Heart left ventricle (tissue), 16 donors: Measurements from ENCODE around the gene RAPGEF5. TPM values are rescaled to one million over a fixed set of nuclear protein-coding genes. Genes with fewer than 3 reads are reported as not detected.

ENCODE experiments used
- ATAC-seq, 4 donors: fragments of 200-7000 bp; cut with Tn5 transposase; one replicate each; pipeline ENCODE4 v1.9.1; 2020 to 2022; ENCODE audit warnings: moderate library complexity in 4 of 4, mild to moderate bottlenecking in 3 of 4, moderate number of reproducible peaks in 1 of 4
- DNase-seq, 5 donors: peaks; one replicate each; pipeline ENCODE4 v3.0.0-alpha.2; 2020
- H3K27ac ChIP-seq, 12 donors: fragments of 200-600 bp; sonication (generic) in 4 of 12; one replicate each; pipeline versions ENCODE4 v1.5.0 to v1.8.0; 2016 to 2022; ENCODE audit warnings: mild to moderate bottlenecking in 2 of 12
- H3K27me3 ChIP-seq, 9 donors: fragments of 200-600 bp; sonication (generic) in 2 of 9; one replicate each; pipeline versions ENCODE4 v1.5.1 to v1.8.0; 2016 to 2022; ENCODE audit warnings: mild to moderate bottlenecking in 3 of 9
- H3K36me3 ChIP-seq, 9 donors: fragments of 200-600 bp; sonication (generic) in 2 of 9; one replicate each; pipeline versions ENCODE4 v1.5.0 to v1.8.0; 2018 to 2022; ENCODE audit warnings: mild to moderate bottlenecking in 2 of 9
- H3K4me1 ChIP-seq, 12 donors: fragments of 200-600 bp; sonication (generic) in 4 of 12; one replicate each; pipeline versions ENCODE4 v1.5.0 to v1.8.0; 2016 to 2022; ENCODE audit warnings: mild to moderate bottlenecking in 3 of 12
- H3K4me3 ChIP-seq, 12 donors: fragments of 200-600 bp; sonication (generic) in 4 of 12; one replicate each; pipeline versions ENCODE4 v1.5.0 to v1.8.0; 2017 to 2022; ENCODE audit warnings: mild to moderate bottlenecking in 9 of 12, moderate library complexity in 4 of 12
- H3K9me3 ChIP-seq, 12 donors: fragments of 200-600 bp; sonication (generic) in 4 of 12; one replicate each; pipeline versions ENCODE4 v1.5.0 to v1.8.0; 2016 to 2022; ENCODE audit warnings: mild to moderate bottlenecking in 1 of 12
- POLR2A ChIP-seq, 2 donors: fragments of 450-650 bp; IDR thresholded peaks; one replicate each; pipeline ENCODE4 v1.6.1; 2017; ENCODE audit warnings: antibody characterized with exemption in 2 of 2, mild to moderate bottlenecking in 2 of 2, moderate library complexity in 2 of 2
- WGBS, 4 donors: extraction: QIAGEN DNeasy Blood & Tissue Kit in 2 of 4; methylation state at CpG; one replicate each; pipeline versions ENCODE4 v1.1.5 to v1.1.7; 2013 to 2018; 5-methylcytosine and 5-hydroxymethylcytosine counted together
- intact Hi-C, 10 donors: fragments of 100-400 bp; cut with DNase I; formaldehyde crosslinking; loops; one replicate each; pipeline versions ENCODE4 v1.11.1 to v1.14.2; 2022
- polyA plus RNA-seq, 2 donors: library from polyadenylated mRNA; stranded (reverse); fragments of 200-250 nt; gene quantifications; one replicate each; pipeline ENCODE4 v1.2.3, GENCODE V29; 2013
- total RNA-seq, 9 donors: library from RNA; depleted of rRNA in 2 of 9; stranded (reverse); fragments of >200 nt in 2 of 9; fragmentation: NEBNext Ultra II Directional in 3 of 9; extraction: Animal tissue kit (Norgen Biotek cat#: 25700) in 3 of 9; gene quantifications; one replicate each; pipeline versions ENCODE4 v1.1.0 to v1.2.4, GENCODE V29; 2016 to 2023
- TF ChIP-seq, protein P1 (sequence below), 12 donors: fragments of 200-600 bp; sonication (generic) in 4 of 12; IDR thresholded peaks; one replicate each; pipeline versions ENCODE4 v1.5.0 to v1.8.0; 2018 to 2022; ENCODE audit warnings: antibody characterized with exemption in 12 of 12, mild to moderate bottlenecking in 5 of 12
- donor health status: ischemic (EF 13 %, LVEDD 7.1; RV severe dilation, severe dysfunction).
- donor health status: healthy with polysubstance abuse.
- donor health status: DM: no; HTN: yes; CAD: no.
- donor health status: DM: no; HTN: no; CAD: no.
- donor health status: ischemic (EF 25% LVEDD 6.9; RV normal size, moderate dysfunction).
- donor health status: ischemic (EF 25% LVEDD 5.7; RV mildly dilated, moderate dysfunction).
- donor health status: healthy.
- donor health status: DM: yes; HTN: yes; CAD: no.
- donor health status: ischemic (EF 35%, LVEDD 5.7; RV mildly dilated, moderate dysfunction).
- donor health status: nonischemic (EF 11% LVEDD 7.7; RV severe dilation, severe dysfunction).
- donor health status: DM: yes; HTN: yes; CAD: no.
- donor health status: PGD.
- donor health status: ischemic (EF 29% LVEDD 5.4; RV normal size, mild dysfunction).
- donor health status: nonischemic (EF 23%, LVEDD 6.1; RV moderate dilation, normal function).

The RAPGEF5 gene
- total and polyA plus RNA-seq, 11 donors: 3.9 to 37.9 (median 15.3) TPM

DNA sequence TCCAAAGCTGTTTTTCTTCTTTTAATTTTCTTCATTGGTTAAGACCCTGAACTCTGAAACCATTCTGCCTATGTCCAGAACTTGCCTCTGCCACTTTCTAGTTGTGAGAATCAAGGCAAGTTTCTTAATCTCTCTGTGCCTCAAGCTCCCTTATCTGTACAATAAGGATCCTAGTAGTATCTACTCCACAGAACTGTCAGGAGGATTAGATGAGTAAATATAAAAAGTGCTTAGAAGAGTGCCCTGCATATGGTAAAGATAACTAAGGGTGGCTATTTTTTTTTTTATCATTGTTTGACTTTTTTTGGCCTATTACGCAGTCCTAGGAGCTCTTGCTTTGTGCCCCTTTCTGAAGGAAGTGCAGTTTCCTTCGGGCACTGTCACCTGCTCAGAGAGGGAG, 46.4 kb upstream of the RAPGEF5 start:
- Histone ChIP-seq H3K27ac (no peak overlapping the region), H3K36me3 (no peaks in the 10 kb centered on the region), H3K27me3 (no peaks in the 10 kb centered on the region), H3K4me3 (no peak overlapping the region), H3K4me1 (peaks cover 0 to 4% (median 0%) of the 10 kb centered on the region in 12 donors), H3K9me3 (no peaks in the 10 kb centered on the region)
- TF ChIP-seq, protein P1, sequence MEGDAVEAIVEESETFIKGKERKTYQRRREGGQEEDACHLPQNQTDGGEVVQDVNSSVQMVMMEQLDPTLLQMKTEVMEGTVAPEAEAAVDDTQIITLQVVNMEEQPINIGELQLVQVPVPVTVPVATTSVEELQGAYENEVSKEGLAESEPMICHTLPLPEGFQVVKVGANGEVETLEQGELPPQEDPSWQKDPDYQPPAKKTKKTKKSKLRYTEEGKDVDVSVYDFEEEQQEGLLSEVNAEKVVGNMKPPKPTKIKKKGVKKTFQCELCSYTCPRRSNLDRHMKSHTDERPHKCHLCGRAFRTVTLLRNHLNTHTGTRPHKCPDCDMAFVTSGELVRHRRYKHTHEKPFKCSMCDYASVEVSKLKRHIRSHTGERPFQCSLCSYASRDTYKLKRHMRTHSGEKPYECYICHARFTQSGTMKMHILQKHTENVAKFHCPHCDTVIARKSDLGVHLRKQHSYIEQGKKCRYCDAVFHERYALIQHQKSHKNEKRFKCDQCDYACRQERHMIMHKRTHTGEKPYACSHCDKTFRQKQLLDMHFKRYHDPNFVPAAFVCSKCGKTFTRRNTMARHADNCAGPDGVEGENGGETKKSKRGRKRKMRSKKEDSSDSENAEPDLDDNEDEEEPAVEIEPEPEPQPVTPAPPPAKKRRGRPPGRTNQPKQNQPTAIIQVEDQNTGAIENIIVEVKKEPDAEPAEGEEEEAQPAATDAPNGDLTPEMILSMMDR (IDR thresholded peaks at IDR 0.05): no peak
- no peak for TF ChIP-seq POLR2A (IDR thresholded peaks at IDR 0.05)
- ATAC-seq: no peak
- 91 to 97% (median 93%) methylated on average over 2 of the region's 2 CpGs for WGBS, 4 donors
- intact Hi-C loops: no loop called here
- DNase-seq: no peak

DNA sequence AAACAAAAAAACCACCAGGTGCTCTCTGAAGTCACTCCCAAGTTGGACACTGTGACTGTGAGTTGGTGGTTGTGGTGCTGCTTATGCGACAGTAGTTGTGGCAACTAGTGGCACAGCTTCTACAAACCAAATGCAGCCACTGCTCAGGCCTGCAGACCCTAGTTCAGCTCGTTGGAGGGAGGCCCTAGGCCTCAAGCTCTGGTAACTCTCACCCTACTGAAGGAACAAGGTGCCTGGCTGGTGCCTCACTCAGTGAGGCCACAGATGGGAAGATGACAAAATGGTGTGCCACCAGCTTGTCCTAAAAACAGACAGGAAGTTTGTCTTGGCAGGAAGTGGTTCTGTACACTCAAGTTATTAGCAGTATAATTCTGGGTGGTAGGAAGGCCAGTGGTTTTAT, 45.3 kb upstream of the RAPGEF5 start:
- no peak for TF ChIP-seq POLR2A (IDR thresholded peaks at IDR 0.05)
- TF ChIP-seq, protein P1 (IDR thresholded peaks at IDR 0.05): no peak
- H3K36me3 ChIP-seq: no peaks in the 10 kb centered on the region
- H3K4me3 ChIP-seq: no peak overlapping the region
- WGBS, 4 donors: 73 to 88% (median 79%) methylated on average over 2 of the region's 2 CpGs
- intact Hi-C loops: no loop called here
- no peak for DNase-seq
- H3K27ac ChIP-seq: no peak overlapping the region
- peaks cover 0 to 4% (median 0%) of the 10 kb centered on the region in 12 donors for H3K4me1 ChIP-seq
- no peaks in the 10 kb centered on the region for H3K9me3 ChIP-seq
- no peaks in the 10 kb centered on the region for H3K27me3 ChIP-seq
- no peak for ATAC-seq

DNA sequence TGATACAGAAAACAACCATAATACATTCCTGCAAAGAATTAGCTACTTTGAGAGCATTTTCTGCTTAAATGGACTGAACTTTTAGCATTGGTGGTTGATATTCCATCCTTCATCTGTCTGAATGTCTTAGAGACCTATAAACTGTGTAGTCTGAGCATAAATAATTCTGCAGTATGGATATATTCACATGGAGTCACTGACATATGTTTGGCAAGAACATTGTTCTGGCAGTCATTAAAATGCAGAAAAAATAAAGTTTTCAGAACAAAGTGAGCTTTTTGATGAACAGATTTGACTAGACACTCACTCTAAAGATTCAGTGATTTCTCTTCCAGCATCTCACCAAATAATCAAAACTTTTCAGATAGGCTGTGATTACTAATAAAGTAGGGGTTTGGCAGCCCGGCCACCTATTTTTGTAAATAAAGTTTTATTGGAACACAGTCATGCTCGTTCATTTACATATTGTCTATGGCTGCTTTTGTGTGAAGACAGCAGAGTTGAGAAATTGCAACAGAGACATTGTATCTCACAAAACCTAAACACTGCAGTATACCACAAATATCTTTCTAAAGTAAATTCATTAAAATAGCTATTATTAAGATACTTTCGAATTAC, 44.1 kb upstream of the RAPGEF5 start:
- H3K36me3 ChIP-seq: no peaks in the 10 kb centered on the region
- H3K4me3 ChIP-seq: no peak overlapping the region
- peaks cover 0 to 4% (median 0%) of the 10 kb centered on the region in 12 donors for H3K4me1 ChIP-seq
- TF ChIP-seq, protein P1 (IDR thresholded peaks at IDR 0.05): no peak
- TF ChIP-seq POLR2A (IDR thresholded peaks at IDR 0.05): no peak
- WGBS, 4 donors: 88 to 92% (median 91%) methylated on average over 3 of the region's 3 CpGs
- H3K9me3 ChIP-seq: no peaks in the 10 kb centered on the region
- DNase-seq (no peak), ATAC-seq (no peak)
- H3K27ac ChIP-seq: no peak overlapping the region
- intact Hi-C loops: no loop called here
- H3K27me3 ChIP-seq: no peaks in the 10 kb centered on the region

DNA sequence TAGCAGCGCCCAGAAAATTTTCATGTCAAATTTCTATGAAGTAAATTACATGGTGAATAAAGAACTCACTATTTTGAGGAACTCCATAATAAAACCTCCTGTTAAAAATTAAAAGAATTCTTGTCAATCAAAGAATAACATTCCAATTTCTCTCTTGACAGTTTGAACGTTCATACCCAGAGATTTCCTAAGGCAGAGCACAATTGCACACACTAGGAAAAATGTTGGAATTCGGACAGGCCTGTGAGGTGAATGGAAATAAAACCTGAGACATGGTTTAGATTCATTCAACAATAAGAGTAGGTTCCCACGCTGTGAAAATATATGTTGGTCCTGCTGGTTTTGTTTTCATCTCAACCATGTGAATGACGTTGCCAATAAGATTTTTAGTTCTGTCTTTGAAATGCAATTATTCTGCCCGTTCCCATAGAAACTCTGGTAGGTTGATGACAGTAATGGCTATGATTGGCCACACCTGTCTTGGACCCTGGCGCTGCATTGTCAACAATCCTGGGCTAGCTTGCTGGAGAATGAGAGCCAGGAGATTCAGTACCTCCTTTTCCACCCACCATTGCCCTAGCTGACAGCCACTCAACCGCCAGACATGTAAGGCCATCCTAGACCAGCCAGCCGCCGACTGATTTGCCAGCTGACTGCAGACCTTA, 43.3 kb upstream of the RAPGEF5 start:
- TF ChIP-seq, protein P1 (IDR thresholded peaks at IDR 0.05): no peak
- TF ChIP-seq POLR2A (IDR thresholded peaks at IDR 0.05): no peak
- intact Hi-C loops: no loop called here

More for the DNA sequence above, 43.3 kb upstream of the RAPGEF5 start:
- Histone ChIP-seq H3K27ac (no peak overlapping the region), H3K4me1 (peaks cover 0 to 4% (median 0%) of the 10 kb centered on the region in 12 donors), H3K4me3 (no peak overlapping the region), H3K9me3 (no peaks in the 10 kb centered on the region), H3K36me3 (no peaks in the 10 kb centered on the region), H3K27me3 (no peaks in the 10 kb centered on the region)
- ATAC-seq: no peak
- DNase-seq: no peak
- 77 to 85% (median 82%) methylated on average over 10 of the region's 10 CpGs for WGBS, 4 donors
